NCI-H128 (cell line): ENCODE measurements around the gene EGR4.

Experiments
- DNase-seq: peaks from one replicate; lab custom pipeline; 2025; ENCODE audit not compliant: unreplicated experiment; lab: John Stamatoyannopoulos, UW

EGR4 gene

DNA sequence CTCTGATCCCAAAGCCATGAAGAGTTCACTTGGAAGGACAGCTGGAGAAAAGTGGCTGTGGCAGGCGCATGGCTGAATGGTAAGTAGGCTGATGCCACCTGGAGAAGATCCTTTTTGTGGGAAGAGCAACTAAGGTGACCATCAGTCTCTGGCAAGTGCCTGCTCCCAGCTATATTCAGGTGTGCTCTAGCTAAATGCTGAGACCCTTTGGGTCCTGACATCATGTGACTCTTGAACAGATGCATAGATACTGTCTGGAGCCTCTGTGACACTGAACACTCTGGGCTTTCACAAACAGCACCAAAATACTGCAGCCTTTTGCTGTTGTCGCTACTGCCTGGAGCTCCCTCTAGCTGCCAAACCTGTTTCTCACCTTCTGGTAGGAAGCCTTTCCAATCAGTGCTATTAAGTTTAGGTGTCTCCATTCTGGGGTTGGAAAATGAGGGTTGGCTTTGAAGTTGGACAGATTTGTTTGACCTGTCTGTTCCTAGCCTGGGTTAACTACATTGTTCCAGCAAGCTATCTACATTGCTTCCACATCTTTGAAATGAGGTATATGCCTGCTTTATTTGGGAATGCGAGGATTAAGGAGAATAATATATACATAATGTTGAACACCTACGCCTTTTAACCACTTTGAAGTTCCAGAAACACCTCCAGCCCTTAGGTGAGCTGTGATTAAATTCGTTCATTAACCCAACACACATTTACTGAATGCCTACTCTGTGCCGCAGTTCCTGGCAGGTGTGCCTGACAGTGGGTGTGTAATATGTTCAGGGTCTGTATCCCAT, 3.1 kb downstream of the EGR4 start:
- peak; percentile 38 for DNase-seq

DNA sequence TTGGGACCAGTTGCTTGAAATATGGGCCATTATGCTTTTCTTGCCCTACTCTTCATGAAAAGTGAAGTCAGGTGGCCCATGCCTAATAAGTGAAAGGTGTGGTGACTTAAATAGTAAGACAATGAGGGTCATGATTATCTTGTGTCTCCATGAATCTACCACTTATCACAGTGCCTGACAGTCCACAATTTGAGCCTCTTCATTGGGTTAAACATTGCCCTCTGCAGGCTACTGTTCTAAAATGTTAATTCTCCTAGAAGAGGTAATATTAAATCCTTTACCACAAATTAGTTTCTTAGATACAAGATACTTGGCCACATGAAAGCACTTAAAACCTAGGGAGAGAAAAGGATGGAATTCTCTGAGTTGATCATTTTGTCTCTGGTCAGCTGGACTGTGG, 4.0 kb downstream of the EGR4 start:
- no peak for DNase-seq

DNA sequence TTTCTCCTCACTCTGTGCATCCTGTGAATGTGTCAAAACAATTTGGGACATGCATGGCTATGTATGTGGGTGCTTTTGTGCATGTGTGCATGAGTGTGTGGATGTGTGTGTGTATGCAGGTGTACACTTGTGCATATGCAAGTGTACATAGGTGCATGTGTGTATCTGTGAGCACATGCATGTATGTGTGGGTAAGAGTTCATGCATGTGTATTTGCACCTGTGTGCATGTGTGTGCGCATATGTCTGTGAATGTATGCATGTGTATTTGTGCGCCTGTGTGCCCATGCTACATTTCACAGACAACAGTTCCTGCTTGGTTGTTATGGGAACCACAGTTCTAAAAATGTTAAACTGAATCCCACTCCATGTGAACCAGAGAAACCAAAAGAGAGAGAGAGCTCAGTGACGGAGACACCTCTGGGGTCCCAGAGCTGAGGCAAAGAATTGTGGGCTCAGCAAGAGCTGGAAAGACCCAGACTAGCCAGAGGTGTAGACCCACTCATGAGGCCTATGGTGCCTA, 7.2 kb downstream of the EGR4 start:
- DNase-seq, result no peak

DNA sequence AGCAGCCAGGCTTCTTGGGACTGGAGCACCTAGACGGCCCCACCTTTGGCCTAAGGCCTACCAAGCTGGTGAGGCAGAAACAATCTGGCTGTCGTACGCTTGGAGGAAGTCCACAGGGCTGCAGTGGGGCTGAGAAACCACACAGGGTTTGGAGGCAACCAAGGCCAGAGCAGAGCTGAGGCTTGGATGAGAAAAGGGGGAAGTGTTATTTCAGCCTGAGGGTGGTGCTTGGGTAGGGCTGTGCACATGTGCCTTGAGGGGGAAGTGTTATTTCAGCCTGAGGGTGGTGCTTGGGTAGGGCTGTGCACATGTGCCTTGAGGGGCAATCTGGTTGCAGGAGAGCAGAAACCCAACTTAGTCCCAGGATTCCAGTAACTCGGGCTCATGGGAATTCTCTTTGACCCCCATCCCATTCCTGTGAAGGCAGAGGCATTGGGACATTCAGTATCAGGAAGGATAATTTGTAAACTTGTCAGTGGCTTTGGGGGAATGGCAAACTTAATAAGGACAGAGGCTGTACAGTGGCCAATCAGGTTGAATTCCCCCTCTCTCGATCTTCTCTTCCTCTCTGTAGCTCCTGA, 8.1 kb downstream of the EGR4 start:
- no peak for DNase-seq

DNA sequence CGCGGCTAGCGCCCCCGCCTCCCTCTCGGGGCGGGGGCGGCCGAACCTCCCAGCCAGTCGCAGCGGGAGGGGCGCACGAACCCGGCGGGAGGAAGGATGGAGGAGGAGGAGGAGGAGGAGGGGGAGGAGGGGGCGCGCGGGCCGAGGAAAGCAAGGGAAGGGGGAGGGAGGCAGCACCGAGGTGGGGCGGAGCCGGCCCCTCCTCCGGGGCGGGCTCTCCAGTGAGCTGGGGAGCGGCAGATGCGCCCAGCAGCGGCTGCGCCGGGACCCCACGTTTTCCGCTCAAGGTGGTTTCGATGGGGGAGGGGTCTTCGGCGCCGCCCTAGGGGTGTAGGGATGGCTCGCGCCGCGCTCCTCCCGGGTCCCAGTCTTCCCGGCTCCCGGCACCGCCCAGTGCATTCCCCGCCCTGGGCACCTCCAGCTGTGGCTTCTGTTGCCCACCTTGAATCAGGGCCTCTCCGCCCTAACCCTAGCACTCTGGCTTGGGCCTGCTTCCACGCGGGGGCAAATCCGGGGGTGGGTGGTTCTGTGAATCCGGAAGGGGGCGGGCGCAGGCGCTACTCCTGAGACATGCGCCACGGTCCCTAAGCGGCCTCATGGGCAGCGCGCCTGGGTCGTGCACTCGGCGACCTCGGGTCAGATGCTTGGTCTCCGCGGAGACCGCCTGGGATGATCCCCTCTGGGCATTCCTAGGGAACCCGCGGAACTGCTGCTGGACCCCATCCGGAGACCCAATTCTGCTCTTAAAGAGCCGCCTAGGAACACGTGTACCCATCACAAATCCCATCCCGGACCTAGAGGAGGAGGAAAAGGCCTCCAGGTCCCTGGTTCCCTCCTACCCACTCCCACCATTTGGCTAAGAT, 8.8 kb downstream of the EGR4 start, which contains the start of gene FBXO41:
FBXO41 (minus strand) TSS at position 183 of the 863 bp plus-strand sequence. CDS start 14,848 bp downstream, outside the sequence.
- DNase-seq, result no peak

DNA sequence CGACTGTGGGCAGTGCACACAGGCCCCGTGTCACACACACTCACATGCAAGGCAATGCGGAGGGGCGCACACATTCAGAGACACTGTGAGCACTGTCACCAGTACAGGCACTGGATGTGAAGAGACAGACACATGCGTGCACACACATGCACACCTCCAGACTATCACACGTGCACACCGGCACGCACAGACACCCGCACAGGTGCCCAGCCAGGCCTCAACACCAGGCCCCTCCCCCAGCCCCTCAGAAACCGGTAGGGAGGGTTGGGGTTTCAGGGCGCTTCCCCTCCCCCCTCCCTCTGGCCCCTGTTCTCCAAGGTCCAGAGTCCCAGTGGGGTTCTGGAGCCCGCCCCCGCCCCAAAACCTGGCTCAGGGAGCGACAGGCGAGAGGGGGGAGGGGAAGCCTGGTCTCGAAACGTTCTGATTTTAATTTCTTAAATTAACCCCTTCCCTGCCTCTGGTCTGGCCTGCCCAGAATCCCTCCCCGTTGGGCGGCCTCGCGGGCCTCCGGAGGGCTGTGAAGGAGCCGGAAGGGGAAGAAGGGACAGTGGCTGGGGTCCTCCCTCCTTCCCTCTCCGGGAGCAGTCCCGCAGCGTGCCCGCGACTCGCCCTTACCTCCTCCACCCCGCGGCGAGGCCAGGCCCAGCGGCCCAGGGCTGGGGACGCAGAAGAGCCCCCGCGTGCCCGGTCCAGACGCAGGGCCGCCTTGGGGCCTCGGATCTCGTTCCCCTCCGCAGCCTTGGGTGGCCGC, 9.6 kb downstream of the EGR4 start:
- no peak for DNase-seq

DNA sequence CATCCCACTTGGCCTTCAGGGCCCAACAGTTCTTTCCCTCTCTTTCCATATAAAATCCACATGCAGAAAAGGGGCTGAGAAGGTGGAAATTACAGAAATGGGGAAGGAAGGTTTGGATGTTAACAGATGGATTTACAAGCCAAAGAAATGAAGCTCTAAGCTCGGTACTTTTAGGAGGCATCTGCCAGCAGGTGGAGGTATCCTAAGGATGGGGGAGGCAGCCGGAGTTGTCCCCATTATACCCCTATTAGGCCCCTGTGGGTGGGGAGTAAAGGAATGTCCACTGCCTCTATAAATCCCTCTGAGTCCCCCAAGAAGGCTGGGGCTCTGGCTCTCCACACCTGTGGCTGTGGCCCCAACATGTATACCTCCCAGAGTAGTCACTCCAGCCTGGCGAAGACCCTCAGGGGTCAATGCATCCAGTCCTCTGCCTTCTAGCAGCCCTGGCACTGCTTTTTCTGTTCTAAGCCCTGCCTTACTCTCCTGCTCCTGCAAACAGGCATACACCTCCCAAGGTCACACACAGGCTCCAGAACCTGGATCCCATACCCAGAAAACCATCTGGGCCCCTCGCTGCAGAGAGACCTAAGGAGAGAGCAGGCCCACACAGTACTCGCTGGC, 10.3 kb downstream of the EGR4 start:
- DNase-seq, result no peak

DNA sequence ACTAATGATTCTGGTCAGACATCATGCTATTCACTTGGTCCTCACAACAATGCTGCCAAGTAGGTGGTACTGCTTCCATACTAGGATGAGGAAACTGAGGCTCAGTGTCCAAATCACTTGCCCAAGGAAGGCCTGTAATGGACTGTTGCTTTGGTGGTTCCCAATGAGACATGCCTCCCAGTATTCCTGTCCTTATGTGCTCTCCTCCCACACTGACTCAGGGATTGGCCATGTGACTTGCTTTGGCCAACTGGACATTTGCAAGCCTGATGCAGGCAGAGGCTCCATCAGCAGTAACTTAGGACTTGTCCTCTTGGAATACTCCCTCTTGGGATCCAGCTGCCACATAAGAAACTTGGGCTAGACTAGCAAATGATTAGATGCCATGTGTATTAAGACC, 12.1 kb downstream of the EGR4 start:
- no peak for DNase-seq

DNA sequence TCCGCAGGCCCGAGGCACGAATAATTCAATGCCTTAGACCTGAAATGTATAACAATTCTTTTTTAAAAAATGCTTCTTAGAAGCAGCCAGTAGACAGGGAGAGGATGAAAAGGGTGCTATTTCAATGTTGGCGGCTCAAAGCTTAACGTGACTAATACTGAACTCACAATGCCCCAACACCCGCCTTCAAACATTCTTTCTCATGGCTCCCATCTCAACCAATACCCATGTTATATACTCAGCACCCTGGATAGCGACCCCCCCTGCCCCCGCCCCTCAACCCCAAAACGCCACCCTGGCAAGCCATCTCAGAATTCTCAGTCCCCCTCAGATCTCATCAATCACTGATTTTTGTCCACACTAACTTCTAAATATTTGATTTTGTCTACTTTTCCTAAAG, 13.5 kb downstream of the EGR4 start:
- no peak for DNase-seq

DNA sequence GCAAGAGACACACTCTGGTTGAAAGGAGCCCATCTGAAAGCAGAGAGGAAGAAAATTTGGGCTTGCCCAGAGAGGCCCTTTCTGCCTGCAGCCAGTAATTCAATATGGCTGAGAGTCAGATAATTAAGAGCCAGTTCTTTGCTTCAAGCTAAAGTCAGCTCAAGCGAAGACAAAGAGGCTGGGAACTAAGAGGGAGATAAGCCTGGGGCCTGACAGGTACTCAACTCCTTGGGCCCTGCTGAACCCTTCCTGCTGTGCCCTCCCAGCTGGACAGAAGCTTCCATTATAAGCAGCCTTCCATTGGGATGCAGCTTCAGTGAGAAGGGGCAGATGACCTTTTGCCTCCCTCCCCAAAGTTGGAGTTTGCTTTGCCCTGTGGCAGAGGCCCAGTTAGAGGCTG, 21.1 kb downstream of the EGR4 start:
- no peak for DNase-seq

DNA sequence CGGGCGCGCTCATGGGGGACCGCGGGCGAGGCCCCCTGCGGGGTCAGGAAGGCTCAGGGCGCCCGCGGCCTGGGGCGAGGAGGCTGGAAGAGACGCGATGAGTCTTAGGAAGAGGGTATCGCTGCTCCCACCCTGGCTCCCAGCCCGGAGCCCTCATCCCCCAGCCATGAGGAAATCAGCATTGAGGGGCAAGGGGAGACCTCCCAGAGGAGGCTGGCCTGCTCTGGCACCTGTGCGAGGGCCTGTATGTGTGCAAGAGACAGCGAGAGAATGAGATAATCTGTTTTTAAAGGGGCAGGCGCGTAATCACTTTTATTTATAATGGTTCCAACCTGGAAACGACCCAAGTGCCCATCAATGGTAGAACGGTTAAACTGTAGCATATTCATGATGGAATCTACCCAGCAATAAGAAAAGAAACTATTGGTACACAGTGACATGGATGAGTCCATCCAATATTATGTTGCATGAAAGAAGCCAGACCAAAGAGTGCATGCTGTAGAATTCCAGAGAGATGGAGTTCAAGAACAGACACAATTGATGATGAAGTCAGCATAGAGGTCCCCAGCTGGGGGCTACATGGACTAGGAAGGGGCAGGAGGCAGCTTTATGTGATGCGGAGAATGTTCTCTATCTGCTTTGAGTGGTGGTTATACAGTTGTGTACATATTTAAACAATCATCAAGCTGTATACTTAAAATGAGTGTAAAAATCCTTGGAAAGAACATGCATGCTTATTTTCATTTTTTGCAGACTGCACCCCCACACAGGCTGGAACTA, 23.5 kb downstream of the EGR4 start:
- no peak for DNase-seq

DNA sequence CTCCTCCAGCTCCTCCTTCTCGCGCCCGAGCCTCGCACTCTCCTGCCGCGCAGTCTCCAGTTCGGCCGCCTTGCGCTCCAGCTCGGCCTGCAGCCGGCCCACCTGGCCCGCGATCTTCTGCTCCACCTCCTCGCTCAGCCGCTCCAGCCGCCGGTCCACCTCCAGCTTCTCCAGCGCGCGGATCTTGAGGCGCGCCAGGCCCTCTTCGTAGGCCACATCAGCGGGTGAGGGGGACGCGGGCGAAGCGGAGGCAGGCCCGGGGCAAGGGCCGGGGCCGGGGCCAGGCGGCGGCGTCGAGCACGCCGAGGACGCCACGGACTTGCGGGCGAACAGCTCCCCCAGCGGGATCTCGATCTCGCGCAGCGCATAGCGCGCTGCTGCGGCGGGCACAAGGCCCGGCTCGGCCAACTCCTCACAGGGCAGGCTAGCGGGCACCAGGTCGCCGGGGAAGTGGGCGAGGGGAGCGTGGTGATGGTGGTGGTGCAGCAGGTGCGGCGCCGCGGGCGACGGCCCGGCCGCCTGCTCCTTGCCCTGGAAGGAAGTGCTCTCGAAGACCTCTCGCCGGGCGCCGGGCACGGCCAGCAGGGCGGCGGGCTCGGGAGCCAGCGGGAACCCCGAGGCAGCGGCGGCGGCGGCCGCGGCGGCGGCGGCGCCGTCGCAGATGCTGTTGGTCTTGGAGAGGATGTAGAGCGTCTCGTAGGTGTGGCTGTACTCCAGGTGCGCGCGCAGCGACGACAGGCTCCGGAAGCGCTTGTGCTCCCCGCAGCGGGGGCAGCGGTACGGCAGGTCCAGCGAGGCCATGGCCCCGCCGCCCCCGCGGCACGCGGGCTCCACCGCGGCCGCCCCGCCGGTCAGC, 24.3 kb downstream of the EGR4 start:
- DNase-seq, result peak; percentile 25

DNA sequence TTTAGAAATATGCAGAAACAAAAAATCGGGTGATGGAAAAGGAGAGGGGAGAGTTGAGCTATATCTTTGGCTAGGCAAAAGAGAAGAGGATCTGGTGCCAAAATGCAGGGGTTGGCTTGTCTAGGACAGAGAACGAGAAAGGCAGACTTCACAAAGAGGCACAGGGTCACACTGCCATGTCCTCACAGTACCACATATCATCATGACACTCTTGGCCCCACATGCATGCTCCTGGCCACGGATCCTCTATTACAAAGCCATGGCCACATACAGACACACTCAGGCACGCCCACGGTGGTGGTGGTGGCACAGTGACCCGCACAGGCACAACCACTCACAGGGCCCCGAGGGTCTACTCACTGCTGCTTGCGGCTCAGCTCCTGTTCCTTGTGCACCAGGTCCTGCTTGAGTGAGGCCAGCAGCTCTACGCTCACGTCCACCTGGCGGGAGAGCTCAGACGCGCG, 24.9 kb downstream of the EGR4 start:
- DNase-seq, result peak; percentile 16

DNA sequence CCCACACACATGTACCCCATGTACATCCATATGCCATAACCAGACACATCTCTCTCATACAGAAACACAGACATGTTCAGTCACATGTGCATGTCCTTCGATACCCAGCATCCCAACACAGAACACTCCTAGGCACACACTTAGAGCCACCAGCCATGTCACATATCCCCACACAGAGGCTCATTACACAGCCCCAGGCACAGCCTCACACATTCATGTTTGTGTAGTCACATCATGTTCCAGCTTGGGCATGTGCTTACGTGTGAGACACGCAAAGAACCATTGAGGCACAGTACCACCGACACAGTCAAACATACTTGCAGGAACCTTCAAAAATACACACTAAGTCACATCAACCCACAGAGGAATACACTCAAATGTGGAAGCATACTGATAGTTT, 26.3 kb downstream of the EGR4 start:
- DNase-seq, result no peak

DNA sequence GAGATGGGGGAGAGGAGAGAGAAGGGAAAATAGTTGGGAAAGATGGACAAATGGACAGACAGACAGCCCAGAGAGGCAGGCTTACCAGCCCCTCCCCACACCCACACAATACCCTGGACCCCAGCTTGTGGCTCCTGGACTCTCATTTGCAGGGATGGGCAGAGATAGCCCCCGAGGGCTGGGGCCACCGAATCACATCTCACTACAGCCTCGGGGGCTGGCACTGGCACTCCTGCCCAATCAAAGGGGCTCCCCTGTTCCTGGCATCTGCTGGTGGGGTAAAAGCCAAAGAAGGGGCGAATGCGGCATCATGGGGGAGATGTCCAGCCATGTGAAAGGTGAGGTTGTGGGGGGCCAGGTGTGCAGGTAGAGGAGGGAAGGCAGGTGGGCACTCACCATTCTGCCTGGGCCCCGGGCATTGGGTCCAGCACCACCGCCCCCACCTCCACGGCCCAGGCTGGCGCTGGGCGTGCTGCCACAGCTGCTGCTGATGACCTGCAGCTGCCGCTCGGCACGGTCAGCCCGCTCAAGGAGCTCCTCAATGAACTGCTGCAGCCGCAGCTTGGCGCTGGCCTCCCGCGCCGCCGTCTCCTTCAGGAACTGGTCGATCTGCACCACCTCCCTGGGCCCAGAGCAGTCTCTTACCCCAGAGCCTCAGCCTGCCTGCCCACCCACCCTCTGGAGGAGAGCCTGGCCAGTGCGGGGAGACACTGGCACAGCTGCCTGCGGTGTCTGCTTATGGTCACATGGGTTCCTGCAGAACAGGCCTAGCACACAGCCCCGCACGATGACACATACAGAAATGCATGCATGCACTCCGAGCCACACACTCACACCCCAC, 27.1 kb downstream of the EGR4 start:
- no peak for DNase-seq

DNA sequence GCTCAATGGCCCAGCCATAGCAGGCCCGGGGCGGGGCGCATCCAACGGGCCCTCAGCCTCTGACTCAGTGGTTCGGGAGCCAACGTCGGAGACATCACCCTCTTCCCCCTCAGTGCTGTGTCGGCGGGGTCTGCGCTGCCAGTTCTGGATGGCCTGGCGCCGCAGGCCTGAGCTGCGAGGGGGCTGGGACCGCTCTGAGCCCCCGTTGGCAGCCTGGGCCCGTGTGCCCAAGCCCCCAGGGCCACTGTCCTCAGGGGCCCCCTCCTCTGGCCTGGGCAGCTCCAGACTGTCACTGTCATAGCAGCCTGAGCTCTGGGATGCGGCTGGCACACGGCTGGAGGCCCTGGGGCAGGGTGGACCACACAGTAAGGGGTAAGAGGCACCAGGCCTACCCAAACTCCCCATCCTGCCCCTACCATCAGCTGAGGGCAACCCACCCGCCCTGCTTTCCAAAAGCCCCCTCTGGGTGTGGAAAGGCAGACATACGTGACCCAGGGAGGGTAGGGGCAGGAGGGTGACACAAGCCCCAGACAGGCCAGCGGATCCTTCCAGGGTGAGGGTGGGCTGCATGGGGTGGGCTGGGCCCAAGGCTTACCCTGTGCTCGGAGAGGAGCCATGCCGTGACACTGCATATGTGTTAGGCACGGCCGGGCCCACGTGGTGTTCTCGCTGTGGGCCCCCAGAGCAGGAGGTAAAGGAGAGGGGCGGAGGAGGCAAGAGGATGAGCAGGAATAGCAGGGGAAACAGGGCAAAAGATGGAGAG, 27.9 kb downstream of the EGR4 start:
- DNase-seq, result no peak

DNA sequence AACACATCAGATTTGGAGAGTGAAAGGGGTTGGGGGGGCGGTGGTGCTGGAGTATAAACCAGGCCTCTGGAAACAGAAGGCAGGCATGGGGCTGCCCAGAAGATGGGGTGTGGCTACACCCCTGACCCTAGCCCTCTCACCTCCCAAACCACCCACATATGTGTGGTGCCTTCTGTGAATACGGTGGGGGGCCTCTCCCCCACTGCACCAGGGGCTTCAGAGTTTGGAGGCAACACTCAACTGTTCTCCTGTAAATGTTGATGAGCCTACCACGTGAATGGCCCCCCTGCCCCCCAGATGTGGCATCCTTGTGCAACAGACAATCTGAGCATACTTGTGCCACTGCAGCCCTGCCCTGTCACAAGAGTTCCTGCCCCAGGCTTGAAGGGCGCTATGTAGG, 28.6 kb downstream of the EGR4 start:
- DNase-seq, result no peak
